Measurements from ENCODE around the gene ASIC4. TPM values are rescaled to one million over a fixed set of nuclear protein-coding genes. Genes with fewer than 3 reads are reported as not detected.

ASIC4 gene
- total RNA-seq, 2 experiments from 2014 or later = not detected

- ChIA-PET POLR2A (no interaction called here), CTCF (no interaction called here)
Observed at GRCh38 chr2:219554350-219554749, 40.1 kb downstream of the ASIC4 start.

GRCh38 chr2:219555956-219556355 is 41.7 kb downstream of the ASIC4 start:
- ChIA-PET POLR2A (no interaction called here), CTCF (interaction anchor here (1.5 kb wide), 1 partner anchor 15 kb away, joined by 3 read pairs; no protein-coding TSS in a partner anchor)

- CTCF ChIA-PET = no interaction called here
- POLR2A ChIA-PET = no interaction called here
Observed at GRCh38 chr2:219556413-219556812, 42.1 kb downstream of the ASIC4 start.

- ChIA-PET CTCF (no interaction called here), POLR2A (no interaction called here)
Observed at GRCh38 chr2:219557320-219557719, 43.0 kb downstream of the ASIC4 start.

GRCh38 chr2:219557791-219558785 is 43.8 kb downstream of the ASIC4 start:
- ChIA-PET CTCF (no interaction called here), POLR2A (no interaction called here)

- POLR2A ChIA-PET = no interaction called here
- CTCF ChIA-PET = interaction anchor here (0.7 to 2.1 kb wide), 12 partner anchors 8 to 156 kb away, joined by 3 to 11 read pairs (median 4); partner anchors contain the start of genes CHPF, OBSL1, STK11IP and TMEM198
Observed at GRCh38 chr2:219559156-219559915, 45.1 kb downstream of the ASIC4 start.

GRCh38 chr2:219560037-219560892 is 46.0 kb downstream of the ASIC4 start:
- ChIA-PET CTCF (interaction anchor here (0.7 to 2.1 kb wide), 12 partner anchors 9 to 157 kb away, joined by 3 to 11 read pairs (median 4); partner anchors contain the start of genes CHPF, OBSL1, STK11IP and TMEM198), POLR2A (no interaction called here)

- CTCF ChIA-PET = interaction anchor here (0.9 to 2.1 kb wide), 10 partner anchors 10 to 158 kb away, joined by 3 to 11 read pairs (median 5); partner anchors contain the start of genes CHPF, OBSL1, STK11IP and TMEM198
- POLR2A ChIA-PET = no interaction called here
Observed at GRCh38 chr2:219560893-219561178, 46.6 kb downstream of the ASIC4 start.

- POLR2A ChIA-PET = no interaction called here
- CTCF ChIA-PET = interaction anchor here (0.9 to 2.1 kb wide), 5 partner anchors 9 to 158 kb away, joined by 4 to 11 read pairs (median 6); partner anchors contain the start of genes CHPF, OBSL1 and TMEM198
Observed at GRCh38 chr2:219561179-219562048, 47.1 kb downstream of the ASIC4 start.

- POLR2A ChIA-PET = no interaction called here
- CTCF ChIA-PET = interaction anchor here (1.7 kb wide), 1 partner anchor 86 kb away, joined by 4 read pairs; no protein-coding TSS in a partner anchor
Observed at GRCh38 chr2:219562049-219563020, 48.1 kb downstream of the ASIC4 start.

GRCh38 chr2:219563271-219563928 is 49.1 kb downstream of the ASIC4 start:
- ChIA-PET POLR2A (no interaction called here), CTCF (interaction anchor here (1.7 kb wide), 1 partner anchor 87 kb away, joined by 4 read pairs; no protein-coding TSS in a partner anchor)

GRCh38 chr2:219565130-219566080 is 51.1 kb downstream of the ASIC4 start:
- ChIA-PET CTCF (no interaction called here), POLR2A (interaction anchor here (0.6 kb wide), 1 partner anchor 816 kb away, joined by 4 read pairs; no protein-coding TSS in a partner anchor)

- CTCF ChIA-PET = interaction anchor here (1.4 kb wide), 1 partner anchor 76 kb away, joined by 3 read pairs; no protein-coding TSS in a partner anchor
Observed at GRCh38 chr2:219566640-219567039, 52.4 kb downstream of the ASIC4 start.

GRCh38 chr2:219567131-219567530 is 52.8 kb downstream of the ASIC4 start:
- ChIA-PET CTCF (interaction anchor here (1.4 kb wide), 1 partner anchor 76 kb away, joined by 3 read pairs; no protein-coding TSS in a partner anchor), POLR2A (no interaction called here)

More at GRCh38 chr2:219566640-219567039, 52.4 kb downstream of the ASIC4 start:
- POLR2A ChIA-PET = no interaction called here

- ChIA-PET CTCF (interaction anchor here (1.4 kb wide), 1 partner anchor 75 kb away, joined by 3 read pairs; no protein-coding TSS in a partner anchor), POLR2A (no interaction called here)
Observed at GRCh38 chr2:219567791-219568361, 53.6 kb downstream of the ASIC4 start.

Measured in activated CD8-positive, alpha-beta memory T cell treated with anti-CD3 and anti-CD28 coated beads for 36 hours (primary cell).